GM10266 (cell line): ENCODE measurements around the gene G6PC3.

Source experiments
- DNase-seq: peaks from one replicate; pipeline ENCODE4 v3.0.0; 2012; ENCODE audit errors: extremely low spot score
- CTCF ChIP-seq: IDR thresholded peaks from 2 replicates; pipeline ENCODE4 v1.5.1; 2012; ENCODE audit warnings: mild to moderate bottlenecking, low read depth; ENCODE audit not compliant: control insufficient read depth, insufficient read depth; ENCODE audit errors: missing control alignments

The G6PC3 gene

GRCh38 chr17:44079877-44080821, 9.6 kb downstream of the G6PC3 start:
- no peak for TF ChIP-seq CTCF
- no peak for DNase-seq

GRCh38 chr17:44081681-44082080, 11.1 kb downstream of the G6PC3 start:
- no peak for DNase-seq
- TF ChIP-seq CTCF, result no peak

GRCh38 chr17:44082256-44082927, 11.9 kb downstream of the G6PC3 start:
- no peak for TF ChIP-seq CTCF

GRCh38 chr17:44083250-44083849, 12.8 kb downstream of the G6PC3 start:
- no peak for DNase-seq

More at GRCh38 chr17:44082256-44082927, 11.9 kb downstream of the G6PC3 start:
- DNase-seq, result no peak

GRCh38 chr17:44084131-44084538, 13.6 kb downstream of the G6PC3 start:
- peak; percentile 39 for TF ChIP-seq CTCF
- DNase-seq, result peak; percentile 44

More at GRCh38 chr17:44083250-44083849, 12.8 kb downstream of the G6PC3 start:
- peak; percentile 36 for TF ChIP-seq CTCF

GRCh38 chr17:44084921-44085320, 14.4 kb downstream of the G6PC3 start:
- no peak for DNase-seq
- TF ChIP-seq CTCF, result no peak
